Fibroblast of mammary gland (primary cell): Measurements from ENCODE around the gene STK17A.

ENCODE experiments used
- DNase-seq: peaks from one replicate; pipeline ENCODE4 v3.0.0-alpha.2; 2010; ENCODE audit warnings: low read depth
- H3K4me3 ChIP-seq: 2 replicates; pipeline ENCODE4 v1.5.1; 2011; ENCODE audit warnings: low read depth, mild to moderate bottlenecking, low read length, moderate library complexity; ENCODE audit not compliant: control insufficient read depth
- CTCF ChIP-seq: conservative IDR thresholded peaks from 2 replicates; pipeline ENCODE4 v1.5.1; 2011; ENCODE audit warnings: low read depth, low read length, inconsistent platforms; ENCODE audit not compliant: control insufficient read depth, insufficient read depth

STK17A gene

DNA sequence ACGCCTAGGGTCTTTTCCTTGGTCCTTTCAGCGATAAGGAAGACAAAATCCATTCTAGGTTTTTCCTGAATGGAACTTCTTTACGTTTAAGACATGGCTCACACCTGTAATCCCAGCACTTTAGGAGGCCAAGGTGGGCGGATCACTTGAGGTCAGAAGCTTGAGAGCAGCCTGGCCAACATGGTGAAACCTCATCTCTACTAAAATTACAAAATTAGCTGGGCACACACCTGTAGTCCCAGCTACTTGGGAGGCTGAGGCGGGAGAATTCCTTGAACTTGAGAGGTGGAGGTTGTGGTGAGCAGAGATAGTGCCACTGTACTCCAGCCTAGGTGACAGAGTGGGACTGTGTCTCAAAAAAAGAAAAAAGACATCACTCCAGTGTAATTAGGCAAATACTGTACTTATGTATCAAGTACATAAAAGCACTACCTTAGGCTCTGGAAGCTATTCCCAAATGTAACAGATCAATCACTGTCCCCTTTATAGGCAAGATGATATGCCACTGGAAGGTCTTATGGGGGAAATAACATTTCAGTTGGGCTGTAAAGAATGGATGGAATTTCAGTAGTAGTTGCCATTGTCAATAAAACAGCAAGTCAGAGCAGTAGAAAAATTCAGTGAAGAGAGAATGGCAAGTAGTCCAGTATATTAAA, 5.7 kb downstream of the STK17A start:
- no peak for DNase-seq
- no peak overlapping the region for H3K4me3 ChIP-seq
- TF ChIP-seq CTCF, result no peak

DNA sequence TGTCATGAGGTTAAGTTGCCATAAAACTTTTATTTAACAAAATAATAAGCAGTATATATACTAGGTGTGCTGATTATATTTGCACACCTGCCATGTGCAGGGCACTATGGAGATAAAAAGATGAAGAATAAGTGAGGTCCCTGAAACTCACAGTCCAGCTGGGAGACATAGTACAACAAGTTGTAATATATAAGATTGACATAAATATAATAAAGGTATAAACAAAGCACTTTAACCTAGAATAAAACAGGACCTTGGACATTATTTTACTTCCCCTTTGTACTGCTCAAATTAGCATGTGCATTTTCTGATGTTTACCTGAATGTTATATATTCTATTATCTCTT, 6.2 kb downstream of the STK17A start:
- no peak for TF ChIP-seq CTCF
- no peak overlapping the region for H3K4me3 ChIP-seq
- DNase-seq, result no peak

DNA sequence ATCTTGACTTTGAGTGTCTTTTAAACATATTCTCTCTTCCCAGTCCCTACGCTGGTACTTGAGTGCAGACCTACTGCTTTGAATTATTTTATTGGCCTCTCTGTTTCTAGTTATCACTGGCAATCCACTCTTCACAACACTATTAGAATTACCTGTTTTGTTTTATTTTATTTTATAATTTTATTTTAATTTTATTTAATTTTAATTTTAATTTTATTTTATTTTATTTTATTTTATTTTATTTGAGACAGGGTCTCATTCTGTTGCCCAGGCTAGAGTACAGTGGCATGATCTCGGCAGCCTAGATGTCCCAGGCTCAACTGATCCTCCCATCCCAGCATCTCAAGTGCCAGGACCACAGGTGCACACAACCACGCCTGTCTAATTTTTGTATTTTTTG, 6.8 kb downstream of the STK17A start:
- no peak overlapping the region for H3K4me3 ChIP-seq
- TF ChIP-seq CTCF, result no peak
- no peak for DNase-seq

DNA sequence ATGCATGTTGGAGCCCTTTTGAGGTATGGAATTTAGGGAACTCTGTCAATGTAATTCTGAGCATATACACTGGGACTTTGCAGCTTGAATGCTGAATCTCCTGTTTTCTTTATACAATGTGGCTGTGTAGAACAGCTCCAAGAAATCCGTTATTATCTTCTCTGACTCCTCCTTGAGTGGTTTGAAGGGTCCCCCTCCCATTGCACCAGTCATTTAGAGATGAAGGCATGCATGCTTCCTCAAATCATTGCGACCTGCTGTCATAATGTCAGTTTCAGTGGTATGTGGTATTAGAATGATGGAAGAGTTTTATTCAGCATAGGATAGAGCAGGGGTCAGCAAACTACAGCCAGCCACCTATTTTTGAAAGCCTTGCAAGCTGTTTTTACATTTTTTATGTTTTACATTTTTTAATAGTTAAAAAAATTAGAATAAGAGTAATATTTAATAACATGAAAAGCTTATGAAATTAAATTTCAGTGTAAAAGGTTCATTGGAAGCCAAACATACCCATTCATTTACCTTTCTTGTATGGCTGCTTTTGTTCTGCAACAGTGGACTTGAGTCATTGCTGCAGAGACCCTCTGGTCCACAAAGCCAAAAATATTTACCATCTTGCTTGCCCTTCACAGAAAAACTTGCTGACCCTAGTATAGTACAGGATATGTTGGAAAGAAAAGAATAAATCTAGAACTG, 8.1 kb downstream of the STK17A start:
- TF ChIP-seq CTCF, result no peak
- H3K4me3 ChIP-seq, result no peak overlapping the region
- no peak for DNase-seq

DNA sequence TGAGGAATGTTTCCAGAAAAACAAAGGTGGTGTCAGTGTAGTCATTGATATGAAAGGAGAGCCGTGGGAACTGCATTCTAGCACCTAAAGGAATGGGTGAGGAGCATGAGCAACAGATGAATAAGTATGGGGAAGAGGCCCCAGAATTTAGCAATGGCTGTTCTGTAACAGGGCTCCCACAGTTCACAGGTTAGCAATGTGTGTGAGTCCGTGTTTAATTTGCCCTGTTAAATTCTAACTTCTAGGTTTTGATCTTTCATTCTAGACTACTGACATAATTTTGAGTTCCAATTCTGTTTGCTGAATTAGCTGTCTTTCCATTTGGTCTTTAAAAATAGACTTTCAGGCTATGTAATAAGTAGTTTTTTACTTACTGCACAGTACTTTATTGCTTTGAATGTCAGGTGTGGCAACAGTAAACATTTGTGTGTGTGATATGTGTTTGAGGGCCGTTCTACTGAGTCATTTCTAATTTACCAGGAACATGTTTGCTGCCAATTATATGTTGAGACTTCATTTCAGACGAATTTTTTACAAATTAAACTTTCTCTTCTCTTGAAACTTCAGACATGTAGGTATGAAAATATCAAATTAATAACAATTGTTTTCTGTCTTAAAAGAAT, 8.8 kb downstream of the STK17A start:
- TF ChIP-seq CTCF, result no peak
- peak; percentile 35 for DNase-seq
- H3K4me3 ChIP-seq, result no peak overlapping the region

GRCh38 chr7:43592326-43592725, 9.4 kb downstream of the STK17A start:
- no peak overlapping the region for H3K4me3 ChIP-seq
- TF ChIP-seq CTCF, result no peak
- DNase-seq, result no peak
